Hepatocyte (in vitro differentiated cells): Measurements from ENCODE around the gene NSUN2. TPM values are rescaled to one million over a fixed set of nuclear protein-coding genes. Genes with fewer than 3 reads are reported as not detected.

ENCODE experiments used
- DNase-seq: peaks from one replicate; pipeline ENCODE4 v3.0.0-alpha.2; 2016; ENCODE audit warnings: low spot score
- H2AFZ ChIP-seq: fragments of 200-600 bp; sonication (generic); 2 replicates; pipeline ENCODE4 v1.6.0; 2016; ENCODE audit warnings: antibody characterized with exemption, mild to moderate bottlenecking
- H3K27ac ChIP-seq: fragments of 200-600 bp; sonication (generic); 2 replicates; pipeline ENCODE4 v1.5.1; 2016; ENCODE audit warnings: mild to moderate bottlenecking
- H3K27me3 ChIP-seq: fragments of 200-600 bp; sonication (generic); 2 replicates; pipeline ENCODE4 v1.6.1; 2016
- H3K36me3 ChIP-seq: fragments of 200-600 bp; sonication (generic); replicated peaks from 2 replicates; pipeline ENCODE4 v1.5.1; 2016; ENCODE audit warnings: low read depth; ENCODE audit not compliant: insufficient read depth
- H3K4me1 ChIP-seq: fragments of 200-600 bp; sonication (generic); 2 replicates; pipeline ENCODE4 v1.5.1; 2016; ENCODE audit warnings: mild to moderate bottlenecking, moderate library complexity; ENCODE audit not compliant: insufficient read depth
- H3K4me2 ChIP-seq: fragments of 200-600 bp; sonication (generic); 2 replicates; pipeline ENCODE4 v1.6.0; 2016
- H3K4me3 ChIP-seq: fragments of 200-600 bp; sonication (generic); 2 replicates; pipeline ENCODE4 v1.5.1; 2016; ENCODE audit warnings: mild to moderate bottlenecking
- H3K79me2 ChIP-seq: fragments of 200-600 bp; sonication (generic); 2 replicates; pipeline ENCODE4 v1.6.0; 2017; ENCODE audit warnings: mild to moderate bottlenecking
- H3K9me2 ChIP-seq: fragments of 200-600 bp; sonication (generic); replicated peaks from 2 replicates; pipeline ENCODE4 v1.6.0; 2017; ENCODE audit warnings: mild to moderate bottlenecking; ENCODE audit not compliant: insufficient read depth
- H3K9me3 ChIP-seq: fragments of 200-600 bp; sonication (generic); 2 replicates; pipeline ENCODE4 v1.5.1; 2016; ENCODE audit warnings: low read depth, mild to moderate bottlenecking
- H4K20me1 ChIP-seq: fragments of 200-600 bp; sonication (generic); 2 replicates; pipeline ENCODE4 v1.6.0; 2016; ENCODE audit warnings: mild to moderate bottlenecking; ENCODE audit not compliant: insufficient read depth, poor library complexity, severe bottlenecking
- CTCF ChIP-seq: fragments of 200-600 bp; sonication (generic); IDR thresholded peaks from 2 replicates; pipeline ENCODE4 v1.5.1; 2016; ENCODE audit warnings: antibody characterized with exemption, mild to moderate bottlenecking; ENCODE audit not compliant: poor library complexity
- EZH2 ChIP-seq: fragments of 200-600 bp; sonication (generic); IDR thresholded peaks from 2 replicates; pipeline ENCODE4 v1.6.1; 2016; ENCODE audit warnings: antibody characterized with exemption, mild to moderate bottlenecking, borderline replicate concordance
- EZH2phosphoT487 ChIP-seq: fragments of 200-600 bp; sonication (generic); IDR thresholded peaks from one replicate; pipeline ENCODE4 v1.6.1; 2018; ENCODE audit warnings: antibody characterized with exemption, mild to moderate bottlenecking, low read depth, moderate library complexity; ENCODE audit not compliant: unreplicated experiment, severe bottlenecking
- WGBS: methylation state at CpG from one replicate; pipeline ENCODE4 v1.1.6; 2016; ENCODE audit warnings: low lambda C conversion rate; ENCODE audit errors: missing lambda C conversion rate; 5-methylcytosine and 5-hydroxymethylcytosine counted together
- polyA plus RNA-seq: library from polyadenylated mRNA; unstranded; fragments of >200 nt; fragmentation: Nextera tagmentation; extraction: Ambion mirVana; gene quantifications from 2 replicates; pipeline ENCODE4 v1.2.1, GENCODE V29; 2016
- total RNA-seq: library from RNA; depleted of rRNA; stranded (reverse); fragments of >200 nt; gene quantifications from 2 replicates; pipeline ENCODE4 v1.2.3, GENCODE V29; 2014

NSUN2 gene
- total and polyA plus RNA-seq, 2 experiments from 2014 or later: 34.8 to 43.0 TPM

GRCh38 chr5:6631441-6631840 is 1.4 kb downstream of the NSUN2 start:
- 93% methylated on average over 4 of the region's 4 CpGs for WGBS
- Histone ChIP-seq H3K4me3 (no peak overlapping the region), H3K79me2 (peaks cover 76% of the 10 kb centered on the region)

GRCh38 chr5:6626508-6626907 is 6.3 kb downstream of the NSUN2 start:
- peaks cover 2% of the 10 kb centered on the region for H3K4me1 ChIP-seq
- WGBS: 96% methylated on average over 10 of the region's 10 CpGs
- no peak overlapping the region for H3K4me3 ChIP-seq
- TF ChIP-seq EZH2 (no peak), CTCF (no peak), EZH2phosphoT487 (no peak)
- no peak overlapping the region for H3K27ac ChIP-seq
- peaks cover 69% of the 10 kb centered on the region for H3K79me2 ChIP-seq
- no peak for DNase-seq
- H3K36me3 ChIP-seq: no peaks in the 10 kb centered on the region
- no peaks in the 10 kb centered on the region for H3K9me2 ChIP-seq
- no peak overlapping the region for H2AFZ ChIP-seq
- H3K9me3 ChIP-seq: no peaks in the 10 kb centered on the region
- no peaks in the 10 kb centered on the region for H3K27me3 ChIP-seq
- no peak overlapping the region for H3K4me2 ChIP-seq
- peaks cover 7% of the 10 kb centered on the region for H4K20me1 ChIP-seq

More at GRCh38 chr5:6631441-6631840, 1.4 kb downstream of the NSUN2 start:
- Histone ChIP-seq H3K36me3 (no peaks in the 10 kb centered on the region), H3K9me3 (no peaks in the 10 kb centered on the region), H3K27me3 (no peaks in the 10 kb centered on the region), H3K4me2 (peak overlapping the region; percentile 99), H3K27ac (no peak overlapping the region), H3K9me2 (no peaks in the 10 kb centered on the region), H3K4me1 (peaks cover 8% of the 10 kb centered on the region), H4K20me1 (peaks cover 10% of the 10 kb centered on the region), H2AFZ (no peak overlapping the region)
- no peak for DNase-seq
- TF ChIP-seq EZH2phosphoT487 (no peak), EZH2 (no peak), CTCF (no peak)

GRCh38 chr5:6623941-6624340 is 8.9 kb downstream of the NSUN2 start:
- peaks cover 51% of the 10 kb centered on the region for H3K79me2 ChIP-seq
- no peaks in the 10 kb centered on the region for H3K4me1 ChIP-seq
- no peak overlapping the region for H3K4me3 ChIP-seq
- no peaks in the 10 kb centered on the region for H3K9me2 ChIP-seq
- H2AFZ ChIP-seq: no peak overlapping the region
- H3K27me3 ChIP-seq: no peaks in the 10 kb centered on the region
- H3K27ac ChIP-seq: no peak overlapping the region
- no peak overlapping the region for H3K4me2 ChIP-seq
- no peak for DNase-seq
- H3K36me3 ChIP-seq: no peaks in the 10 kb centered on the region
- peaks cover 3% of the 10 kb centered on the region for H4K20me1 ChIP-seq
- 94% methylated on average over 3 of the region's 3 CpGs for WGBS
- no peaks in the 10 kb centered on the region for H3K9me3 ChIP-seq
- TF ChIP-seq EZH2 (no peak), EZH2phosphoT487 (no peak), CTCF (no peak)

GRCh38 chr5:6623228-6623627 is 9.6 kb downstream of the NSUN2 start:
- Histone ChIP-seq H3K36me3 (no peaks in the 10 kb centered on the region), H2AFZ (no peak overlapping the region), H3K27ac (no peak overlapping the region), H3K27me3 (no peaks in the 10 kb centered on the region), H3K4me1 (no peaks in the 10 kb centered on the region), H3K9me2 (no peaks in the 10 kb centered on the region), H3K79me2 (peaks cover 45% of the 10 kb centered on the region), H4K20me1 (peaks cover 3% of the 10 kb centered on the region), H3K9me3 (no peaks in the 10 kb centered on the region), H3K4me3 (no peak overlapping the region), H3K4me2 (no peak overlapping the region)
- TF ChIP-seq EZH2: no peak
- TF ChIP-seq CTCF: no peak
- no peak for DNase-seq
- 98% methylated on average over 4 of the region's 4 CpGs for WGBS
